Superior temporal gyrus (tissue), 1 donor: ENCODE measurements around the gene JUNB.
A peak's percentile ranks its signal among the peaks of the same experiment; 100 is the strongest.
"Not testable (repeated sequence)": the region's sequence is repeated elsewhere in the genome, so short reads cannot be mapped to it uniquely, and the experiment has no call there.

ENCODE experiments used
- DNase-seq: peaks from one replicate; pipeline ENCODE4 v3.0.0-alpha.2; 2016; ENCODE audit errors: extremely low spot score

JUNB gene

DNA sequence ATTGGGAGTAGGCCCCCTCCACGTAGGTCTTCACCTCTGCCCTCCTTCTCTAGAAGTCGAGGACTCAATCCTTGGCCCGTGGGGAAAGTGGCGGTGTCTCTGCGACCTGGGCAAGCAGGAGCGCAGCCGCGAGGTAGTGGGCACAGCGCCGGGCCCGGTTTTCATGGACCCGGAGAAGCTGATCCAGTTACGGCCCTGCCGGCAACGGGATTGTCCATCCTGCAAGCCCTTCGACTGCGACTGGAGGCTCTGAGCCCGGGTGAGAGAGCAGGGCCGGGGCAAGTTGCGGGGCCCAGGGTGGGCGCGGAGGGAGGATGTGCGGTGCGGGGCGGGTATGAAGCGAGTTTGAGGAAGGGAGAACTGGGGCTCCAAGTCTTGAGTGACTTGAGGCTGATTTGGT is 12.8 kb downstream of the JUNB start:
- no peak for DNase-seq

DNA sequence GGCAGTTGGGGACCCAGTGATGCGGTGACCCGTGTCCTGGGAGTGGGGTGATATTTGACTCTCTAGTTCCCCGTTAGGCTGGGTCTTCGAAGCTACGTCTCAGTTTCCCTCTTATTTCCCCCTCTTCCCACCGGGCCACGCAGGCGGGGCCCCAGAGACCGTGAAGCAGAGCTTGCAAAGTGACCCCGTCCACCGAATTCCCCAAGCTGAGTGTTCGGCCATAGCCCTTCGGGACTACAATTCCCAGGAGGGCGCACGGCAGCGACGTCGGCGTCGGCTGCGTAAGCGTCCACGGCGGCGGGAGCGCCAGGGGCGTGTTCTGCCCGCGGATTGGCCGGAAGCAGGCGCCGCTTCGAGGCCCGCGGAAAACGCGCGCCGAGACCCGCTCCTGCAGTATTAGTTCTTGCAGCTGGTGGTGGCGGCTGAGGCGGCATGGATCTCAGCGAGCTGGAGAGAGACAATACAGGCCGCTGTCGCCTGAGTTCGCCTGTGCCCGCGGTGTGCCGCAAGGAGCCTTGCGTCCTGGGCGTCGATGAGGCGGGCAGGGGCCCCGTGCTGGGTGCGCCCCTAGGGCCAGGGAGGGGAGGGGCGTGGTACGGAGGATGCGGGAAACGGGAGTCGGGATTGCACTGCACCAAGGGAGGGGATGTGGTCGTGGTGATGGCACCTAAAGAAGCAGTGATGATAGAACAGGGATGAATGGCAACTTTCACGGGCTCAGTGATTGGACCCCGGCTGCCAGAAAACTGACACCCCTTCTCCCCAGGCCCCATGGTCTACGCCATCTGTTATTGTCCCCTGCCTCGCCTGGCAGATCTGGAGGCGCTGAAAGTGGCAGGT is 15.2 kb downstream of the JUNB start, which contains the start of gene RNASEH2A:
RNASEH2A (plus strand) TSS at position 343 of the 840 bp plus-strand sequence; CDS start at position 433, 90 bp downstream.
- peak; percentile 91 for DNase-seq

GRCh38 chr19:12815088-12815487 is 23.8 kb downstream of the JUNB start:
- DNase-seq, result no peak

DNA sequence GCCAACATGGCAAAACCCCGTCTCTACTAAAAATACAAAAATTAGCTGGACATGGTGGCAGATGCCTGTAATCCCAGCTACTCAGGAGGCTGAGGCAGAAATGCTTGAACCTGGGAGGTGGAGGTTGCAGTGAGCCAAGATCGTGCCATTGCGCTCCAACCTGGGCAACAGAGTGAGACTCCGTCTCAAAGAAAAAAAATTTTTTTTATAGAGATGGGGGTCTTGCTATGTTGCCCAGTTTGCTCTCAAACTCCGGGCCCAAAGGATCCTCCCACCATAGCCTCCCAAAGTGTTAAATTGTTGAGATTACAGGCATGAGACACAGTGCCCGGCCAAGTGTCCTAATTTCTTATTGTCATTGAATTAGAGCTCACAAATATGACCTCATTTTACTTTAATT is 25.9 kb downstream of the JUNB start:
- not testable (repeated sequence) for DNase-seq

DNA sequence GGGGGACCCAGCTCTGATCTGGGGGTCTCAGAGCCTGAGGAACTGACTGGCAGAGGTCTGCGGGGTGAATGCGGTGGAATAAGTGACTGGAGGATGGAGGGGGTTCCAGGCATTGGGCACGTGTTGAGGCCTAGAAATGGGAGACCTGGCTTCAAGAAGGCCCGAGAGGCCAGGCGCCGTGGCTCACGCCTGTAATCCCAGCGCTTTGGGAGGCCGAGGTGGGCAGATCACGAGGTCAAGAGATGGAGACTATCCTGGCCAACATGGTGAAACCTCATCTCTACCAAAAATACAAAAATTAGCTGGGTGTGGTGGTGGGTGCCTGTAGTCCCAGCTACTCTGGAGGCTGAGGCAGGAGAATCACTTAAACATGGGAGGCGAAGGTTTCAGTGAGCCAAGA is 26.5 kb downstream of the JUNB start:
- not testable (repeated sequence) for DNase-seq

DNA sequence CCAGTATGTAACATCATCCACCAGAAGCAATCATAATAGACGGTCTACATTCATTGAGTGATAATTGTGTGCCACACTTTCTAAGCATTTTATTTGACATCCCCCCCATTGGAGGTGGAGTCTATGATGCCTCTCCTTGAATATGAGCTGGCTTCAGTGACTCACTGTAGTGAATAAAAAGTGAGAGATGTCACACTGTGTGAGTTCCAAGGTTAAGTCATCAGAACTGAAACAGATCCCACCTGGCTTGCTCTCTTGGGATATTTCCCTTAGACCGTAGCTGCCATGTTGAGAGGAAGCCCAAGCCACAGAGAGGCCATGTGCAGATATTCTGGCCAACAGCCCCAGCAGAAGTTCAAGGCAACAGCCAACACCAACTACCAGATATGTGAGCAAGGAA is 30.5 kb downstream of the JUNB start:
- no peak for DNase-seq

GRCh38 chr19:12825254-12826131 is 34.2 kb downstream of the JUNB start:
- no peak for DNase-seq

- DNase-seq, result no peak
Measured at GRCh38 chr19:12828494-12828893, 37.2 kb downstream of the JUNB start.

- peak; percentile 13 for DNase-seq
Measured at GRCh38 chr19:12833418-12833737, 42.1 kb downstream of the JUNB start.

DNA sequence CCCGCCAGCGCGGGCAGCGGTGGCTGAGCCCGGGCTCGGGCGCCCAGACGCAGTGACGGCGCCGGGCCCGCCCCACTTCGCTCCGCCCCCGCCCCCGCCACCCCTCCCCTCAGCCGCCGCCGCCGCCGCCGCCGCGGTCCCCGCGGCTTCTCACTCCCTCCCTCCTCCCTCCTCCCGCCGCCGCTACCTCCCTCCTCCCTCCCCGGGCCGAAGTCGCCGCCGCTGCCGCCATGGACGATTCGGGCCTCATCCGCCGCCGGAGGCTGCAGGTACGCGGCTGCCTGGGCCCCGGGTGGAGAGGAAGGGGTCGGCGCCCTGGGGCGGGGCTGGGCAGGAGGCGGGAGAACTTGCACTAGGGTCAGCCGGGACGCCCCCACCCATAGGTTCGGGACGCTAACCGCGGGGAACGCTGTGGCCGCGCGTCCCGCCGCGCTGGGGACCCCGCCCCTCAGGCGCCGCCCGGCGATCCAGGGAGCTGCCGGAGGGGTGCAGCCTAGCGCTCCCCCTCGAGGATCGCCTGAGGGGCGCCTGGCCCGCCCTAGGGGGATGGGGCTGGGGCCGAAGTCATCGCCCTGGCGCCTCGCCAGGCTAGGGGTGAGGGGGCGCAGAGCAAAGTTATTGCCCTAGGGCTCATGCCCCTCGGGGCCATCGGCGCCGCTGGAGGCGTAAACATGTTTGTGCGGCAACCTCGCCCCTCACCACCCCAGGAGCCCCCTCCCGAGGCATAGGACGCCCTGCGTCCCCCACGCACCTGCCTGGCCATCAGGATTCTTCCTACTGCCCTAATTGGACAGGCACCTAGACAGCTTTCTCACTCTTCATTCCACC is 42.7 kb downstream of the JUNB start:
- no peak for DNase-seq

DNA sequence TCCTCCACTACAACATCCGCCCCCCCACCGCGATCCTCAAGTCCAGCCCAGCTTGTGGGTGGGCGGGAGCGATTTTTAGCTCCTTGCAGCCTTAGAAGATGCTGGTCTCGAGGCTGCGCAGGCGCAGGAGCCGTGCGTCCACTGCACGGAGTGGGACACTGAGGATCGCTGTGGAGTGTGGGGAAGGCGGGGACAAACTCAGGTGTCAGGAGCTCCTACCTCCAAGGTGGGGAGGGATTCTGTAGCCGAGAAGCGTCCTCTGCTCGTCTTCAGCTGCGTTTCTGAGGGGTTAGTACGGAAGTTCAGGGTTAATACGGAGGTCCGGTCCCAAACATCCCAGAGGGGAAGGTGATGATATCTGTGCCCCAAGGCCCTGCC is 43.3 kb downstream of the JUNB start, which contains the start of gene RTBDN:
RTBDN (minus strand) TSS at position 14 of the 378 bp plus-strand sequence. CDS start 4,600 bp downstream, outside the sequence.
- DNase-seq, result peak; percentile 61

DNA sequence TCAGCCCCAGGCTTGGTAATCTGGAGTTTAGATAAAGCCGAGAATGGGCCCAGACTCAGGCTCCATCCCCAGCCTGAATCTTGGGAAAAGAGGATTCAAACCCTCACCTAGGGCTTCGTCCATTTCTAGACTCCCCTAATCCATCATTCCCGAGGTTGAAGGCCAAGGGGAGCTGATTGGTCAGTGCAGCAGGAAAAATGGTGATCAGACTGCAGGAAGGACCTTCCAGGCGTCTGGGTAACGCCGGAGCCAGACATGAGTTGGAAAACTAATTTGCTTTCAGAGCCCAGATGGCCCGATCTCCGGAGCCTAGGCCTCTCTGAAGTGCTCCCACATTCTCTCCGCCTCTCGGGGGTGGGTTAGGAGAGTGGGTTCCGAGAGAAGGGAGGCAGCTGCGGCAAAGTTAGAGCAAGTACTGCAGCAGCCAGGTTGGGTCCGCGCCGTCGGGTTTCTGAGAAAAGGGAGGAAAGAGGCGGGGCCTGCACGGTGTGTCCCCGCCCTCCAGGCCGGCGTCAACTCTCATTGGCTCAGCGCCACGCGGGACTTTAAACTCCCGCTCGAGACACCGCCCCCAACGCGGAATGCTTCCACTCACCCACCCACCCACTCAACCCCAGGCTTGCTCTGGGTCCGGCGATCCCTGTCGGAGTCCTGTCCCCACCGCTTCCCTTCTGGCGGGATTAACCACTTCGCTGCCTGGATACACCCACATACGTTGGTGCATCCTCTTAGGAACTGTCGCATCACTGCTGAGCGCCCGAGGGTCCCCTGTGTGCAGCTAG is 43.9 kb downstream of the JUNB start:
- DNase-seq, result peak; percentile 28

DNA sequence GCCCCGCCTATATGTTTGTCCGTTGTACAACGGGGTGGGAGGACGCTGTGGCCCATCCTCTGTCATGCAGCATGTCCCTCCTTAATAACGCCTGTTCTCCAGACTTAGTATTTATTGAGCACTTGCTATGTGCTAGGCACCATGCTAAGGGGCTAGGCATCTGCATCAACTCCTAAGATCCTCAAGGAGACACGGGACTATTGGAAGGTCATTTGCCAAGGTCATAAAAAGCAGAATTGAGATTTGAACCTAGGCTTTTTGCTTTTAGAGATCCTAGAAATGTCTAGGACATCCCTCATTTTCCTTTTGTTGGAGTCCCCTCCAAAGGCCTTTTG is 45.2 kb downstream of the JUNB start:
- DNase-seq, result no peak

DNA sequence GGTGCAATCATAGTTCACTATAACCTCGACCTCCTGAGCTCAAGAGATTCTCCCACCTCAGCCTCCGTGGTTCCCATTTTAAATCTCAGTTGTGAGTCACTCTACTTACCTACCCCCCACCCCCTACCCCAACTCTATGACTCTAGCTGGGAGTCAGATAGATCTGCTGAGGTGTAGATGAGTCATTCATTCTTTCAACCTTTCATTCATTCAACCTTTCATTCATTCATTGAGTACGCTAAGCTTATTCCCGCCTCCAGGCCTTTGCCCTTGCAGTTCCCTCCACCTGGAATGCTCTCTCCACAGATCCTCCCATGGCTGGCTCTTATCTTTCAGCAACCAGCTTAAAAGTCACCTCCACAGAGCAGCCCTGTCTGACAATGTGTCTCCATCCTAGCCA is 45.9 kb downstream of the JUNB start:
- no peak for DNase-seq

DNA sequence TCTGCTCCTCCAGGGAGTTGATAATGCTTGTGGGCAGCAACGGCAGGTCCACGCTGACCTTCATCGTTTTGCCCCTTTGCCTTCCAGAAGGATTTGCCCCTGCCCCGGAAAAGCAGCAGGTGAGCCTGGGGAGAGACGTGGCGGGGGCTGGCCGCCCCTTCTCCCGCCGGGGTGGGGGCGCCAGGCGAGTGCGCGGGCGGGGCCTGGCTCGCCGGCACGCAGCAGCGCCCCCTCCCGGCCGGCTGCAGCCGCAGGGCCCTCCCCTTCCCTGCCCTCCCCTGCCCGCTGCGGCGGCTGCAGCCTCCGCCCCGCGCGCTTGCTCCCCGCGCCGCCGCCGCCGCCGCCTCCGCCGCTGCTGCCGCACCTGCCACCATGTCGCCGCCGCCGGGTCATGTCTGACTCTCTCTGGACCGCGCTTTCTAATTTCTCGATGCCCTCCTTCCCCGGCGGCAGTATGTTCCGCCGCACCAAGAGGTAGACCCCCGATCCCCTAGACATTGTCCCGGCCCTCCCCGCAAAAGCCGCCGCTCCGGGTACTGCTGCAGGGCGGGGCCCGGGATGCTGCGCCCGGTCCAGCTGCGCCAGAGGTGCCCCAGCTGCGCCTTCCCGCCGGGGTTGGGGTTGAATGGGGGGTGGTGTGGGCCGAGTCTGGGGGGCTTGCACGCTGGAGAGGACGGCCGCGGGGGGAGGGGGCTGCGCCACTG is 47.0 kb downstream of the JUNB start, which contains the start of gene MAST1:
MAST1 (plus strand) TSS at position 334 of the 704 bp plus-strand sequence; CDS start at position 392, 58 bp downstream.
- DNase-seq, result peak; percentile 44

DNA sequence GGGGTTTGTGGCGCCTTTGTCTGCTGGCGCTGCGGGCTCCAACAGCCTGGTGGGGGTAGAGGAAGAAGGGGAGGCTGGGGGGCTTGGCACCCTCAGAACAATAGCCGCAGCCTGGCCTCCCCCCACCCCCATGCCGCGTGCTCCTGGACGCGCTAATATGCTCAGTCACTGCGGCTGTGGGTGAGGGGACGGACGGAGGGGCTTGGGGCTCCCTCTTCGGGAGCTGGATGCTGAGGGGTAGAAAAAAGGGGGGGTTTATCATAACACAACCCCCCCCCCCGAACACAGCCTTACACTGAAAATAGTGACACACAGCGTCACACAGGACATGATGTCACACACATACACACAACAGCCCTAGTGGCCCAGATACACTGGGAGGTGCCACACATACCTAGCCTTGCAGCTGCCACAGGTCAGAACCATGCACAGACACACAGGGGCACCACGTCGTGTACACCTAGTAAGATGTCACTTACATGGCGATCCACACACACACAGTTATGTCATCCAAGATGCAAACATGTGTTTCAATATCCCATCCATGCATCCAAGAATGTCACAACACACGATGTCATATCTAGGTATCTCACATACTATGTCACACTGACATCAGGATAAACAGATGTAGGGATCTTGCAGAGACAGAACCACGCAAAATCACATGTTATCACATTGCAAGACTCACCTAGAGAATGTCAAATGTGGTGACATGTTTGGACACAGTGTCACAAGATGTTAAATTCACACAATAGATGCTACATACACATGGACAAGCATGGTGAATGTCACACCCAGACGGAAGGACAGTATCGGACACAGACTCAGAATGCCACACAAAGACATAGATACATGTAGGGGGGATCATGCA is 47.8 kb downstream of the JUNB start:
- DNase-seq, result no peak

GRCh38 chr19:12840091-12841079 is 49.1 kb downstream of the JUNB start:
- DNase-seq, result no peak

DNA sequence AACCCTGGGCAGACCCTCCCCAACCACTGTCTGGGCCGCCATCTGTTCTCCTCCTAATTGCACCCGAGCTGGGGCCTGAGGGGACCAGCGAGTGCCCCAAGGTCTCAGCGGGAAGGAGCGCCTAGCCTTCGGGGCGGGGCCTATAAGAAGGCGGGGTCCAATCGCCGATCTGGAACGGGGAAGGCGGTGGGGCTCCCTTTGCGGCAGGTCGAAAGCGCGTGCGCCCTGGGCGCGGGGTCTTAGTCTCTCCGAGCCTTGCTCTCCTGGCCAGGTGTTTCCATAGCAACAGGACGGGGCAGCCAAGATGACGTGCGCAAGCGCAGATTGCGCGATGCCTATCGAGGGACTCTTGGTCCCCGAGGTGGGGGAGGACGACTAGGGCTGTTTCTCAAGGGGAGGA is 49.8 kb downstream of the JUNB start:
- no peak for DNase-seq
